Hepatic stellate cell (primary cell): ENCODE data around the gene TMEM74B.
"Not testable (repeated sequence)": the region's sequence is repeated elsewhere in the genome, so short reads cannot be mapped to it uniquely, and the experiment has no call there.

ENCODE experiments used
- DNase-seq: peaks from one replicate; pipeline ENCODE4 v3.0.0; 2011; ENCODE audit warnings: low spot score

Gene TMEM74B

GRCh38 chr20:1178623-1179022, 6.2 kb downstream of the TMEM74B start:
- DNase-seq: no peak

- no peak for DNase-seq
Observed at GRCh38 chr20:1178103-1178502, 6.7 kb downstream of the TMEM74B start.

- DNase-seq: no peak
Observed at GRCh38 chr20:1177680-1178079, 7.1 kb downstream of the TMEM74B start.

GRCh38 chr20:1174787-1175186, 10.0 kb downstream of the TMEM74B start:
- no peak for DNase-seq

- DNase-seq: no peak
Observed at GRCh38 chr20:1173698-1174097, 11.1 kb downstream of the TMEM74B start.

GRCh38 chr20:1171461-1172093, 13.2 kb downstream of the TMEM74B start:
- no peak for DNase-seq

- DNase-seq: no peak
Observed at GRCh38 chr20:1169224-1169623, 15.6 kb downstream of the TMEM74B start.

GRCh38 chr20:1166948-1167720, 17.6 kb downstream of the TMEM74B start:
- DNase-seq: no peak

GRCh38 chr20:1165941-1166340, 18.8 kb downstream of the TMEM74B start:
- no peak for DNase-seq

- DNase-seq: no peak
Observed at GRCh38 chr20:1165521-1165920, 19.3 kb downstream of the TMEM74B start.

GRCh38 chr20:1164871-1165270, 19.9 kb downstream of the TMEM74B start:
- DNase-seq: no peak

GRCh38 chr20:1163653-1164052, 21.1 kb downstream of the TMEM74B start:
- DNase-seq: no peak

GRCh38 chr20:1163105-1163504, 21.7 kb downstream of the TMEM74B start:
- DNase-seq: no peak

GRCh38 chr20:1160991-1161390, 23.8 kb downstream of the TMEM74B start:
- no peak for DNase-seq

- DNase-seq: no peak
Observed at GRCh38 chr20:1160496-1160895, 24.3 kb downstream of the TMEM74B start.

GRCh38 chr20:1155342-1155741, 29.4 kb downstream of the TMEM74B start:
- no peak for DNase-seq

GRCh38 chr20:1154691-1155090, 30.1 kb downstream of the TMEM74B start:
- DNase-seq: no peak

- DNase-seq: no peak
Observed at GRCh38 chr20:1154226-1154625, 30.6 kb downstream of the TMEM74B start.

- no peak for DNase-seq
Observed at GRCh38 chr20:1150968-1151367, 33.8 kb downstream of the TMEM74B start.

- DNase-seq: no peak
Observed at GRCh38 chr20:1150218-1150617, 34.6 kb downstream of the TMEM74B start.

GRCh38 chr20:1149812-1150211, 35.0 kb downstream of the TMEM74B start:
- DNase-seq: not testable (repeated sequence)

- DNase-seq: no peak
Observed at GRCh38 chr20:1146957-1147356, 37.8 kb downstream of the TMEM74B start.

- no peak for DNase-seq
Observed at GRCh38 chr20:1144401-1145172, 40.2 kb downstream of the TMEM74B start.
